A549 (cell line): ENCODE data around the gene SYNPO2. TPM values are rescaled to one million over a fixed set of nuclear protein-coding genes. Genes with fewer than 3 reads are reported as not detected.

Experiments used
- ATAC-seq, 2 experiments: fragments of 200-7000 bp in 1 of 2; fragments of >200 bp in 1 of 2; cut with Nextera tagmentation in 1 of 2; cut with Tn5 transposase in 1 of 2; 3 replicates each; pipeline versions ENCODE4 v1.8.0 to v1.9.1; 2018 to 2020; ENCODE audit warnings: mild to moderate bottlenecking in 1 of 2, moderate library complexity in 1 of 2
- CTCF ChIA-PET: fragments of 300-600 bp; sonication (Branson Sonifier 250); formaldehyde crosslinking; extraction: SDS; loops from one replicate; lab custom pipeline; 2021; ENCODE audit warnings: antibody characterized with exemption, inconsistent platforms; lab: Yijun Ruan, JAX
- POLR2A ChIA-PET: fragments of 350-600 bp; formaldehyde crosslinking; extraction: SDS; loops from one replicate; lab custom pipeline; 2021; ENCODE audit warnings: antibody characterized with exemption, inconsistent platforms; lab: Yijun Ruan, JAX
- DNase-seq, 2 experiments: peaks; one replicate each; pipeline versions ENCODE4 v3.0.0 to v3.0.0-alpha.2; 2011 to 2016; ENCODE audit warnings: low read depth in 1 of 2, low spot score in 1 of 2
- FAIRE-seq: peaks from 2 replicates; lab custom pipeline; 2011; peaks lifted over from hg19 to GRCh38; lab: Jason Lieb, UNC
- H3K27ac ChIP-seq, 2 experiments: fragments of >200 bp; sonication (Bioruptor Twin); formaldehyde crosslinking; 3 replicates each; pipeline ENCODE4 v1.5.1; 2016 to 2017
- H3K4me1 ChIP-seq: fragments of >200 bp; sonication (Bioruptor Twin); formaldehyde crosslinking; 3 replicates; pipeline ENCODE4 v1.6.1; 2016
- H3K4me2 ChIP-seq: fragments of >200 bp; sonication (Bioruptor Twin); formaldehyde crosslinking; 3 replicates; pipeline ENCODE4 v1.6.1; 2016
- H3K4me3 ChIP-seq: fragments of >200 bp; sonication (Bioruptor Twin); formaldehyde crosslinking; 3 replicates; pipeline ENCODE4 v1.5.1; 2016
- H3K9me3 ChIP-seq: fragments of >200 bp; sonication (Bioruptor Twin); formaldehyde crosslinking; 3 replicates; pipeline ENCODE4 v1.6.1; 2016
- ATOH8 ChIP-seq: fragments of 250-450 bp; sonication (Bioruptor Pico); IDR thresholded peaks from 2 replicates; pipeline ENCODE4 v1.5.0; 2020; ENCODE audit warnings: low read depth, mild to moderate bottlenecking, moderate library complexity
- BHLHE40 ChIP-seq: IDR thresholded peaks from 2 replicates; pipeline ENCODE4 v1.6.1; 2012; ENCODE audit warnings: low read depth, low read length, inconsistent platforms
- CEBPB ChIP-seq, 2 experiments: fragments of >200 bp in 1 of 2; sonication (Bioruptor Twin) in 1 of 2; formaldehyde crosslinking in 1 of 2; IDR thresholded peaks; 2 replicates each; pipeline ENCODE4 v1.6.1; 2012 to 2016
- CHD2 ChIP-seq: fragments of 150-350 bp; IDR thresholded peaks from 2 replicates; pipeline ENCODE4 v1.6.1; 2014; ENCODE audit warnings: low read length; ENCODE audit not compliant: partially characterized antibody
- EP300 ChIP-seq, 2 experiments: fragments of >200 bp; sonication (Bioruptor Twin); formaldehyde crosslinking; IDR thresholded peaks; 2 replicates in 1 of 2; 3 replicates in 1 of 2; pipeline ENCODE4 v1.6.1; 2016 to 2017
- FOXS1 ChIP-seq: fragments of 250-450 bp; sonication (Bioruptor Pico); IDR thresholded peaks from 2 replicates; pipeline ENCODE4 v1.5.0; 2020; ENCODE audit warnings: mild to moderate bottlenecking, moderate library complexity
- GATA3 ChIP-seq: IDR thresholded peaks from 2 replicates; pipeline ENCODE4 v1.6.1; 2012; ENCODE audit warnings: borderline replicate concordance
- HDAC2 ChIP-seq: fragments of 200-600 bp; sonication (generic); IDR thresholded peaks from 2 replicates; pipeline ENCODE4 v1.6.1; 2016
- HEYL ChIP-seq: fragments of 250-450 bp; sonication (Bioruptor Pico); IDR thresholded peaks from 2 replicates; pipeline ENCODE4 v1.8.0; 2021; ENCODE audit warnings: mild to moderate bottlenecking, moderate library complexity
- HOXA7 ChIP-seq: fragments of 250-450 bp; sonication (Bioruptor Pico); IDR thresholded peaks from 2 replicates; pipeline ENCODE4 v1.5.0; 2020; ENCODE audit warnings: mild to moderate bottlenecking, moderate library complexity
- HOXB13 ChIP-seq: fragments of 250-450 bp; sonication (Bioruptor Pico); IDR thresholded peaks from 2 replicates; pipeline ENCODE4 v1.5.0; 2020; ENCODE audit warnings: low read depth, mild to moderate bottlenecking, moderate library complexity
- HOXB5 ChIP-seq: fragments of 250-450 bp; sonication (Bioruptor Pico); IDR thresholded peaks from 2 replicates; pipeline ENCODE4 v1.5.0; 2020; ENCODE audit warnings: mild to moderate bottlenecking, moderate library complexity
- JUN ChIP-seq, 2 experiments: fragments of >200 bp; sonication (Bioruptor Twin); formaldehyde crosslinking; IDR thresholded peaks; 2 replicates in 1 of 2; 3 replicates in 1 of 2; pipeline ENCODE4 v1.6.1; 2016 to 2017
- JUNB ChIP-seq: fragments of >200 bp; sonication (Bioruptor Twin); formaldehyde crosslinking; IDR thresholded peaks from 2 replicates; pipeline ENCODE4 v1.6.1; 2016
- KDM5A ChIP-seq: fragments of 200-600 bp; sonication (generic); IDR thresholded peaks from 2 replicates; pipeline ENCODE4 v1.6.1; 2016; ENCODE audit warnings: antibody characterized with exemption, mild to moderate bottlenecking
- MAX ChIP-seq: IDR thresholded peaks from 2 replicates; pipeline ENCODE4 v1.6.1; 2012
- MAZ ChIP-seq: fragments of 150-350 bp; IDR thresholded peaks from 2 replicates; pipeline ENCODE4 v1.6.1; 2014; ENCODE audit warnings: antibody characterized with exemption, low read depth, low read length, borderline replicate concordance
- MYC ChIP-seq: IDR thresholded peaks from 2 replicates; pipeline ENCODE4 v1.6.1; 2012; ENCODE audit warnings: mild to moderate bottlenecking, inconsistent platforms, low read length, improper control_type of control experiment, borderline replicate concordance
- NFE2L2 ChIP-seq: fragments of 150-350 bp; conservative IDR thresholded peaks from 2 replicates; pipeline ENCODE4 v1.6.1; 2014; ENCODE audit warnings: low read length
- NPAS2 ChIP-seq: fragments of 250-450 bp; sonication (Bioruptor Pico); IDR thresholded peaks from 2 replicates; pipeline ENCODE4 v1.8.0; 2022; ENCODE audit warnings: mild to moderate bottlenecking, moderate library complexity, borderline replicate concordance
- PHF8 ChIP-seq: fragments of 200-600 bp; sonication (generic); IDR thresholded peaks from 2 replicates; pipeline ENCODE4 v1.6.1; 2016; ENCODE audit warnings: low read depth, mild to moderate bottlenecking, antibody characterized with exemption, moderate library complexity, borderline replicate concordance
- POLR2A ChIP-seq: IDR thresholded peaks from 2 replicates; pipeline ENCODE4 v1.6.1; 2012; ENCODE audit warnings: mild to moderate bottlenecking, low read length
- RFX5 ChIP-seq: fragments of 450-650 bp; IDR thresholded peaks from 2 replicates; pipeline ENCODE4 v1.7.1; 2014; ENCODE audit warnings: antibody characterized with exemption, mild to moderate bottlenecking, moderate library complexity
- SREBF2 ChIP-seq: fragments of 450-650 bp; IDR thresholded peaks from 2 replicates; pipeline ENCODE4 v1.6.1; 2014; ENCODE audit warnings: mild to moderate bottlenecking, moderate library complexity
- TFCP2L1 ChIP-seq: fragments of 250-450 bp; sonication (Bioruptor Pico); IDR thresholded peaks from 2 replicates; pipeline ENCODE4 v1.5.0; 2021; ENCODE audit warnings: mild to moderate bottlenecking
- TP53 ChIP-seq: fragments of 250-450 bp; sonication (Bioruptor Pico); IDR thresholded peaks from 2 replicates; pipeline ENCODE4 v1.5.0; 2021; ENCODE audit warnings: mild to moderate bottlenecking, moderate library complexity
- USF2 ChIP-seq: fragments of 450-650 bp; IDR thresholded peaks from 2 replicates; pipeline ENCODE4 v1.6.1; 2014; ENCODE audit warnings: antibody characterized with exemption
- ZNF302 ChIP-seq: fragments of 250-450 bp; sonication (Bioruptor Pico); IDR thresholded peaks from 2 replicates; pipeline ENCODE4 v1.9.0; 2021; ENCODE audit warnings: inconsistent platforms, mild to moderate bottlenecking, moderate library complexity
- ZSCAN20 ChIP-seq: fragments of 250-450 bp; sonication (Bioruptor Pico); IDR thresholded peaks from 2 replicates; pipeline ENCODE4 v1.8.0; 2022; ENCODE audit warnings: mild to moderate bottlenecking, moderate library complexity
- WGBS: methylation state at CpG from one replicate; pipeline ENCODE4 v1.1.6; 2017; ENCODE audit errors: missing lambda C conversion rate; 5-methylcytosine and 5-hydroxymethylcytosine counted together
- polyA plus RNA-seq, 4 experiments: library from polyadenylated mRNA; depleted of rRNA in 3 of 4; stranded (reverse); fragments of >200 nt; fragmentation: RNase III in 1 of 4; extraction: RNeasy Plus Mini Kit Qiagen cat#74134 plus additional on column Dnase treatment in 1 of 4; gene quantifications; 2 replicates in 3 of 4; 3 replicates in 1 of 4; pipeline ENCODE4 v1.2.3, GENCODE V29; 2011 to 2017
- TF ChIP-seq, protein P1 (sequence below): fragments of >200 bp; sonication (Bioruptor Twin); formaldehyde crosslinking; IDR thresholded peaks from 2 replicates; pipeline ENCODE4 v1.6.1; 2016

SYNPO2 gene
- polyA plus RNA-seq, 2 of the 4 experiments (the other 2 are of a cell fraction), result 2.5 to 8.8 TPM

DNA sequence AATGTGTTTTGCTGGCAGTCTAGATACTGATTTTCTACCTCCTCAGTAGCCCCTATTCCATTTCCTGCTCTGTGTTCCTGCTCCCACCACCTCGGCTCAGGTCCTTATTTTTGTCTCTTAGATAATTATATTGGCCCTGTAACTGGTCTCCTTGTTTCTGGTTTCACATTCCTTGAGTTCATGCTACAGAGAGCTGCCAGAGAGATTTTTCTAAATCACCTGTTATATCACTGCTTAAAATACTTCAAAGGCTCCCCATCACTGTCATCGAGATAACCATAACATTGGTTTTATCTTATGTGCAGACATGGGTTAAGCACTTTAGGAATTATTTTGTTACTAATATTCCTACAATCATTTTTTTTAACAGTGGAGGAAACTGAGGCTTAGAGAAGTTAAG lies 9.6 kb downstream of the SYNPO2 start:
- Histone ChIP-seq H3K4me2 (no peak overlapping the region), H3K9me3 (no peaks in the 10 kb centered on the region), H3K4me1 (no peaks in the 10 kb centered on the region), H3K4me3 (no peak overlapping the region), H3K27ac (no peak overlapping the region)
- no peak for FAIRE-seq
- CTCF ChIA-PET, result no interaction called here
- 33% methylated on average over 2 of the region's 2 CpGs for WGBS
- POLR2A ChIA-PET, result no interaction called here
- ATAC-seq, result no peak
- DNase-seq, result no peak
- no peak for TF ChIP-seq NPAS2
- no peak for TF ChIP-seq USF2
- TF ChIP-seq ZNF302, result no peak
- TF ChIP-seq CHD2, result no peak
- TF ChIP-seq, protein P1, sequence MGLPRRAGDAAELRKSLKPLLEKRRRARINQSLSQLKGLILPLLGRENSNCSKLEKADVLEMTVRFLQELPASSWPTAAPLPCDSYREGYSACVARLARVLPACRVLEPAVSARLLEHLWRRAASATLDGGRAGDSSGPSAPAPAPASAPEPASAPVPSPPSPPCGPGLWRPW, result no peak
- no peak for TF ChIP-seq JUNB
- TF ChIP-seq MAZ, result no peak
- no peak for TF ChIP-seq RFX5
- TF ChIP-seq HOXA7 (CRISPR knock-in tag), result no peak
- no peak for TF ChIP-seq EP300 (IDR thresholded peaks at IDR 0.05)
- TF ChIP-seq POLR2A, result no peak
- TF ChIP-seq MAX, result no peak
- TF ChIP-seq GATA3, result no peak
- TF ChIP-seq BHLHE40, result no peak

GRCh38 chr4:118898684-118899138 lies 10.1 kb downstream of the SYNPO2 start:
- H3K4me3 ChIP-seq, result no peak overlapping the region
- TF ChIP-seq HOXB5 (CRISPR knock-in tag) (no peak), POLR2A (no peak), PHF8 (no peak), NFE2L2 (no peak), SREBF2 (no peak), HDAC2 (no peak)
- TF ChIP-seq, all 56 proteins: peak for 0
- Histone ChIP-seq H3K4me1 (no peaks in the 10 kb centered on the region), H3K27ac (no peak overlapping the region), H3K4me2 (no peak overlapping the region), H3K9me3 (no peaks in the 10 kb centered on the region)
- CTCF ChIA-PET, result interaction anchor here (1.0 kb wide), 1 partner anchor 127 kb away, joined by 3 read pairs; no protein-coding TSS in a partner anchor
- 65% methylated on average over 6 of the region's 6 CpGs for WGBS
- ATAC-seq (no peak), DNase-seq (no peak), FAIRE-seq (no peak)
- POLR2A ChIA-PET, result no interaction called here

DNA sequence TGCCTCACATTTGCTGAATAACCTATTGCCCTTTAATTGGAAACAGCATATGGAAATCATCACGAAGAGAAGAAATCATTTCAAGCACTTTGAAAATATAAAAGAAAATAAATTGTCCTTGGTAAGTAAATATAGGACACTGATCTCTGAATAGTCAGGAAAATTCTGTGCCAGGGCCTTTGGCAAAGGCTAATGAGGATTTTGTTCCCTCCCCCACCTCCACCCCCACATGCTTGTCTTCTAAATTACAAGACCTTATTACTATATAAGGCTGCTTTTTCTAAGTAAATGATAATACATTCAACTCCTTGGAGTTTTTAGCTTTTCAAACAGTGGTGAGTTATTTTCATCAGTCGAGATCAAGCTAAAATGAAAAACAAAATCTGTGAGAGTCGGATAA lies 15.8 kb downstream of the SYNPO2 start:
- ChIA-PET POLR2A (no interaction called here), CTCF (interaction anchor here (1.8 kb wide), 1 partner anchor 14 kb away, joined by 5 read pairs; no protein-coding TSS in a partner anchor)
- no peaks in the 10 kb centered on the region for H3K4me1 ChIP-seq
- no peak overlapping the region for H3K4me3 ChIP-seq
- no peak for TF ChIP-seq TFCP2L1 (CRISPR knock-in tag)
- no peak for TF ChIP-seq EP300 (IDR thresholded peaks at IDR 0.05)
- no peak for TF ChIP-seq TP53 (CRISPR knock-in tag)
- TF ChIP-seq ATOH8 (CRISPR knock-in tag), result no peak
- no peak for TF ChIP-seq RFX5
- no peak for TF ChIP-seq ZSCAN20 (CRISPR knock-in tag)
- no peak for TF ChIP-seq HEYL (CRISPR knock-in tag)
- no peak for TF ChIP-seq MAX
- no peak for TF ChIP-seq KDM5A
- no peak for TF ChIP-seq CEBPB (IDR thresholded peaks at IDR 0.05)
- TF ChIP-seq JUN (IDR thresholded peaks at IDR 0.05), result no peak
- TF ChIP-seq HOXB13, result no peak
- TF ChIP-seq FOXS1 (CRISPR knock-in tag), result no peak
- TF ChIP-seq MYC, result no peak
- DNase-seq, result no peak
- FAIRE-seq, result no peak
- no peak overlapping the region for H3K4me2 ChIP-seq
- no peaks in the 10 kb centered on the region for H3K9me3 ChIP-seq
- 40% methylated on average over 3 of the region's 3 CpGs for WGBS
- no peak for ATAC-seq
- no peak overlapping the region for H3K27ac ChIP-seq
